GM12892 (cell line): ENCODE data around the gene RAET1G.

Experiments
- POLR2A ChIP-seq: IDR thresholded peaks from 2 replicates; pipeline ENCODE4 v1.6.1; 2011; ENCODE audit warnings: low read depth, low read length, control low read depth
- TAF1 ChIP-seq: IDR thresholded peaks from 2 replicates; pipeline ENCODE4 v1.6.1; 2011; ENCODE audit warnings: low read depth, mild to moderate bottlenecking, control low read depth, low read length, borderline replicate concordance

GRCh38 chr6:149890629-149891045, 32.3 kb downstream of the RAET1G start:
- TF ChIP-seq POLR2A (no peak), TAF1 (no peak)
